ENCODE measurements around the gene NIPA2. TPM values are rescaled to one million over a fixed set of nuclear protein-coding genes. Genes with fewer than 3 reads are reported as not detected.
A peak's percentile ranks its signal among the peaks of the same experiment; 100 is the strongest.

NIPA2 gene
- total and polyA plus RNA-seq, 5 donors from 2014 or later: 39.6 to 66.4 (median 56.8) TPM

- no peak overlapping the region for H3K27ac Mint-ChIP-seq
- no peaks in the 10 kb centered on the region for H3K4me1 Mint-ChIP-seq
- peaks cover 31% of the 10 kb centered on the region for H3K36me3 ChIP-seq (ENCODE audit: control insufficient read depth, insufficient read depth, low read length)
- no peak overlapping the region for H3K27ac ChIP-seq (ENCODE audit: insufficient read depth, low read length, poor library complexity, severe bottlenecking)
- no peaks in the 10 kb centered on the region for H3K27me3 Mint-ChIP-seq
- H3K9me3 ChIP-seq (ENCODE audit: control insufficient read depth in 2 of 2, low read length in 2 of 2): no peaks in the 10 kb centered on the region
- peaks cover 0 to 1% (median 0%) of the 10 kb centered on the region in 7 donors for H3K9me3 Mint-ChIP-seq
- H3K27me3 ChIP-seq (ENCODE audit: control insufficient read depth, insufficient read depth, low read length): no peaks in the 10 kb centered on the region
- peaks cover 16% of the 10 kb centered on the region for H3K36me3 Mint-ChIP-seq
- H3K4me1 ChIP-seq (ENCODE audit: control insufficient read depth, insufficient read depth, low read length, poor library complexity, severe bottlenecking): no peaks in the 10 kb centered on the region
- H3K4me3 ChIP-seq (ENCODE audit: low read depth, low read length): no peak overlapping the region
- no peak for ATAC-seq (ENCODE audit: low read depth in 2 of 2)
- H3K4me3 Mint-ChIP-seq: no peak overlapping the region
- no peak for DNase-seq
Observed at GRCh38 chr15:22870865-22871264, 32.4 kb downstream of the NIPA2 start.

- no peak overlapping the region for H3K4me3 Mint-ChIP-seq
- H3K9me3 ChIP-seq (ENCODE audit: control insufficient read depth in 2 of 2, low read length in 2 of 2): no peaks in the 10 kb centered on the region
- no peaks in the 10 kb centered on the region for H3K27me3 Mint-ChIP-seq
- DNase-seq (no peak), ATAC-seq (ENCODE audit: low read depth in 2 of 2) (no peak)
- H3K36me3 Mint-ChIP-seq: peaks cover 9% of the 10 kb centered on the region
- H3K4me3 ChIP-seq (ENCODE audit: low read depth, low read length): no peak overlapping the region
- H3K36me3 ChIP-seq (ENCODE audit: control insufficient read depth, insufficient read depth, low read length): peaks cover 24% of the 10 kb centered on the region
- H3K9me3 Mint-ChIP-seq: peaks cover 0 to 1% (median 0%) of the 10 kb centered on the region in 7 donors
- H3K4me1 Mint-ChIP-seq: no peaks in the 10 kb centered on the region
- peak overlapping the region in 2 of 3 donors; percentile 31 to 66 for H3K27ac Mint-ChIP-seq
- H3K27me3 ChIP-seq (ENCODE audit: control insufficient read depth, insufficient read depth, low read length): no peaks in the 10 kb centered on the region
- H3K27ac ChIP-seq (ENCODE audit: insufficient read depth, low read length, poor library complexity, severe bottlenecking): no peak overlapping the region
- no peaks in the 10 kb centered on the region for H3K4me1 ChIP-seq (ENCODE audit: control insufficient read depth, insufficient read depth, low read length, poor library complexity, severe bottlenecking)
Observed at GRCh38 chr15:22871481-22872086, 33.1 kb downstream of the NIPA2 start.

- H3K36me3 ChIP-seq (ENCODE audit: control insufficient read depth, insufficient read depth, low read length): peaks cover 15% of the 10 kb centered on the region
- H3K27ac Mint-ChIP-seq: no peak overlapping the region
- no peaks in the 10 kb centered on the region for H3K4me1 Mint-ChIP-seq
- H3K4me1 ChIP-seq (ENCODE audit: control insufficient read depth, insufficient read depth, low read length, poor library complexity, severe bottlenecking): no peaks in the 10 kb centered on the region
- H3K36me3 Mint-ChIP-seq: peaks cover 5% of the 10 kb centered on the region
- H3K4me3 Mint-ChIP-seq: no peak overlapping the region
- peaks cover 0 to 1% (median 0%) of the 10 kb centered on the region in 7 donors for H3K9me3 Mint-ChIP-seq
- H3K9me3 ChIP-seq (ENCODE audit: control insufficient read depth in 2 of 2, low read length in 2 of 2): no peaks in the 10 kb centered on the region
- H3K27ac ChIP-seq (ENCODE audit: insufficient read depth, low read length, poor library complexity, severe bottlenecking): no peak overlapping the region
- no peak overlapping the region for H3K4me3 ChIP-seq (ENCODE audit: low read depth, low read length)
- ATAC-seq (ENCODE audit: low read depth in 2 of 2) (no peak), DNase-seq (no peak)
- H3K27me3 ChIP-seq (ENCODE audit: control insufficient read depth, insufficient read depth, low read length): no peaks in the 10 kb centered on the region
- no peaks in the 10 kb centered on the region for H3K27me3 Mint-ChIP-seq
Observed at GRCh38 chr15:22872936-22873701, 34.7 kb downstream of the NIPA2 start.

- peaks cover 9% of the 10 kb centered on the region for H3K36me3 ChIP-seq (ENCODE audit: control insufficient read depth, insufficient read depth, low read length)
Observed at GRCh38 chr15:22873841-22874240, 35.4 kb downstream of the NIPA2 start.

DNA sequence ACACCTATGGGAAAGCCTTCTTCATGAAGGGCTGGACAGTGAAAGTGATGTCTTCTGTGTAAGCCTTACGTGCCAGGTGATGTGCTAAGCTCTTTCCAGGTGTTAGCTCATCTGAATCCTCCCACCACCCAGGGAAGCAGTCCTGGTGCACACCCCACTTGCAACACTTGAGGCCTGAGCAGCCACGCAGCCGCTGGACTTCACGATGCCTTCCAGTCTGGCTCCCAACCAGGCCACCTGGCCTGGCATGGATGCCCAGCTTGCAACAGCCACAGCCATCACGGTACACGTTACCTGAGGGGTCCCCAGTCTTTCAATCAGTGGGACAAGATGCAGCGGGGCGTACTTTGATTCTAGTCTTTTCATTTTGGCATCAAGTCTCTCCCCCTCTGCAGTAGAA lies 35.8 kb downstream of the NIPA2 start:
- Histone ChIP-seq H3K4me1 (ENCODE audit: control insufficient read depth, insufficient read depth, low read length, poor library complexity, severe bottlenecking) (no peaks in the 10 kb centered on the region), H3K36me3 (ENCODE audit: control insufficient read depth, insufficient read depth, low read length) (peaks cover 5% of the 10 kb centered on the region), H3K27ac (ENCODE audit: insufficient read depth, low read length, poor library complexity, severe bottlenecking) (no peak overlapping the region), H3K27me3 (ENCODE audit: control insufficient read depth, insufficient read depth, low read length) (no peaks in the 10 kb centered on the region), H3K4me3 (ENCODE audit: low read depth, low read length) (no peak overlapping the region), H3K9me3 (ENCODE audit: control insufficient read depth in 2 of 2, low read length in 2 of 2) (no peaks in the 10 kb centered on the region)
- Mint-ChIP-seq H3K9me3 (peaks cover 0 to 1% (median 0%) of the 10 kb centered on the region in 7 donors), H3K27ac (no peak overlapping the region), H3K36me3 (peaks cover 8% of the 10 kb centered on the region), H3K27me3 (no peaks in the 10 kb centered on the region), H3K4me3 (no peak overlapping the region), H3K4me1 (no peaks in the 10 kb centered on the region)
- DNase-seq (no peak), ATAC-seq (ENCODE audit: low read depth in 2 of 2) (no peak)

More at GRCh38 chr15:22873841-22874240, 35.4 kb downstream of the NIPA2 start:
- Mint-ChIP-seq H3K4me1 (no peaks in the 10 kb centered on the region), H3K4me3 (no peak overlapping the region), H3K9me3 (peaks cover 0 to 1% (median 0%) of the 10 kb centered on the region in 7 donors), H3K27ac (no peak overlapping the region), H3K27me3 (no peaks in the 10 kb centered on the region), H3K36me3 (peaks cover 9% of the 10 kb centered on the region)
- H3K9me3 ChIP-seq (ENCODE audit: control insufficient read depth in 2 of 2, low read length in 2 of 2): no peaks in the 10 kb centered on the region
- H3K4me1 ChIP-seq (ENCODE audit: control insufficient read depth, insufficient read depth, low read length, poor library complexity, severe bottlenecking): no peaks in the 10 kb centered on the region
- H3K4me3 ChIP-seq (ENCODE audit: low read depth, low read length): no peak overlapping the region
- no peak overlapping the region for H3K27ac ChIP-seq (ENCODE audit: insufficient read depth, low read length, poor library complexity, severe bottlenecking)
- no peak for DNase-seq
- ATAC-seq (ENCODE audit: low read depth in 2 of 2): no peak
- H3K27me3 ChIP-seq (ENCODE audit: control insufficient read depth, insufficient read depth, low read length): no peaks in the 10 kb centered on the region

DNA sequence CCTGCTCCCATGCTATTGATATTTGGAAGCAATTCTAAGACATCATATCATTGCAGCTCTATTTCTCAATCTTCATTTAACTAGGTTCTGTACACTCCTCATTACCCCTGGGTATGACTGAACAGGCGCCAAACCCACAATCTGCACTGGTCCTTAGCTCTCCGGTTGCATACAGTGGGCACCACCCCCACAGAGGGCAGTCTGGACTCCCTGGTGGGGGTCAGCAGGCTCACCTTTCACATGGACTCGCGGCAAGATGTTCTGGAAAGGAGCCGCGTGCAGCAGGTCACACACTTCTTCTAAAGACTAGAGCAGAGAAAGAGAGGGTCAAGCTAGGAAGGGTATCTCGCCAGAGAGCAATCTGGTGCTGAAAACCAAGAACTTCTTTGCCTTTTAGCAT lies 36.5 kb downstream of the NIPA2 start:
- H3K4me1 ChIP-seq (ENCODE audit: control insufficient read depth, insufficient read depth, low read length, poor library complexity, severe bottlenecking): no peaks in the 10 kb centered on the region
- Mint-ChIP-seq H3K36me3 (peaks cover 6% of the 10 kb centered on the region), H3K4me3 (peak overlapping the region in 1 of 4 donors; percentile 29), H3K27ac (no peak overlapping the region), H3K27me3 (no peaks in the 10 kb centered on the region), H3K9me3 (peaks cover 0 to 1% (median 0%) of the 10 kb centered on the region in 7 donors), H3K4me1 (no peaks in the 10 kb centered on the region)
- no peaks in the 10 kb centered on the region for H3K9me3 ChIP-seq (ENCODE audit: control insufficient read depth in 2 of 2, low read length in 2 of 2)
- no peak for ATAC-seq (ENCODE audit: low read depth in 2 of 2)
- no peak for DNase-seq
- H3K4me3 ChIP-seq (ENCODE audit: low read depth, low read length): no peak overlapping the region
- H3K27me3 ChIP-seq (ENCODE audit: control insufficient read depth, insufficient read depth, low read length): no peaks in the 10 kb centered on the region
- H3K36me3 ChIP-seq (ENCODE audit: control insufficient read depth, insufficient read depth, low read length): peaks cover 2% of the 10 kb centered on the region
- no peak overlapping the region for H3K27ac ChIP-seq (ENCODE audit: insufficient read depth, low read length, poor library complexity, severe bottlenecking)

GRCh38 chr15:22877117-22877516 lies 38.7 kb downstream of the NIPA2 start:
- no peak overlapping the region for H3K4me3 Mint-ChIP-seq
- H3K27ac ChIP-seq (ENCODE audit: insufficient read depth, low read length, poor library complexity, severe bottlenecking): no peak overlapping the region
- H3K4me1 ChIP-seq (ENCODE audit: control insufficient read depth, insufficient read depth, low read length, poor library complexity, severe bottlenecking): no peaks in the 10 kb centered on the region
- no peaks in the 10 kb centered on the region for H3K9me3 ChIP-seq (ENCODE audit: control insufficient read depth in 2 of 2, low read length in 2 of 2)
- no peak overlapping the region for H3K27ac Mint-ChIP-seq
- H3K36me3 Mint-ChIP-seq: peaks cover 6% of the 10 kb centered on the region
- H3K36me3 ChIP-seq (ENCODE audit: control insufficient read depth, insufficient read depth, low read length): no peaks in the 10 kb centered on the region
- no peak overlapping the region for H3K4me3 ChIP-seq (ENCODE audit: low read depth, low read length)
- peaks cover 0 to 1% (median 0%) of the 10 kb centered on the region in 7 donors for H3K9me3 Mint-ChIP-seq
- H3K27me3 Mint-ChIP-seq: no peaks in the 10 kb centered on the region
- no peaks in the 10 kb centered on the region for H3K4me1 Mint-ChIP-seq
- H3K27me3 ChIP-seq (ENCODE audit: control insufficient read depth, insufficient read depth, low read length): no peaks in the 10 kb centered on the region
- ATAC-seq (ENCODE audit: low read depth in 2 of 2): no peak
- no peak for DNase-seq

Measured in CD4-positive, CD25-positive, alpha-beta regulatory T cell (primary cell).